ENCODE data around the gene TNFRSF12A. TPM values are rescaled to one million over a fixed set of nuclear protein-coding genes. Genes with fewer than 3 reads are reported as not detected.
A peak's percentile ranks its signal among the peaks of the same experiment; 100 is the strongest.

Gene TNFRSF12A
- total and polyA plus RNA-seq, 10 of the 15 experiments (the other 5 are each of a cell fraction or from before 2014, with no cell fraction given) = 0.35 to 1.7 (median 1.2) TPM; not detected in 2

GRCh38 chr16:3027983-3028715 is 8.0 kb downstream of the TNFRSF12A start:
- no peak overlapping the region for H3K9ac ChIP-seq (ENCODE audit: control insufficient read depth, insufficient read depth, low read length)
- no TSS peak for BruUV-seq (replicated peaks)
- H3K36me3 ChIP-seq (ENCODE audit: control insufficient read depth in 2 of 2, insufficient read depth in 2 of 2, low read length in 1 of 2) = peaks cover 4 to 7% of the 10 kb centered on the region in 2 experiments; a peak in 3 of 4 replicates
- POLR2A ChIA-PET = interaction anchor here (0.7 to 1.4 kb wide), 5 partner anchors 20 to 105 kb away, joined by 3 to 4 read pairs (median 3); no protein-coding TSS in a partner anchor
- H3K27ac ChIP-seq (ENCODE audit: control insufficient read depth, insufficient read depth) = no peak overlapping the region
- intact Hi-C loops (cut with micrococcal nuclease; ENCODE audit: unreplicated experiment) = loop anchor here (1.0 kb wide), 1 partner anchor 25 kb away; no protein-coding TSS in a partner anchor
- CTCF ChIA-PET = interaction anchor here (0.6 to 18.2 kb wide), 33 partner anchors 8 to 500 kb away, joined by 3 to 421 read pairs (median 4); partner anchors contain the start of genes PKMYT1, TNFRSF12A and ZNF213
- no peak overlapping the region for H2AFZ ChIP-seq (ENCODE audit: control insufficient read depth, low read depth, low read length)
- no peak overlapping the region for H3K4me2 ChIP-seq (ENCODE audit: control insufficient read depth, insufficient read depth)
- no peaks in the 10 kb centered on the region for H3K9me3 ChIP-seq (replicated peaks; ENCODE audit: control insufficient read depth, insufficient read depth, low read length)
- H3K4me1 ChIP-seq (ENCODE audit: control insufficient read depth, insufficient read depth, low read length) = peaks cover 6% of the 10 kb centered on the region
- FAIRE-seq (peak; percentile 38), DNase-seq (ENCODE audit: low read depth, low spot score) (peak; percentile 23), ATAC-seq (peak; percentile 64)
- H4K20me1 ChIP-seq (ENCODE audit: control insufficient read depth, insufficient read depth) = 0 out of 2 replicates have a peak, but pooled peaks cover 3% of the 10 kb centered on the region
- RAD21 ChIA-PET (ENCODE audit: unreplicated experiment) = interaction anchor here (1.0 to 6.5 kb wide), 9 partner anchors 8 to 102 kb away, joined by 4 to 94 read pairs (median 8); partner anchors contain the start of genes KREMEN2 and TNFRSF12A
- peaks cover 7 to 8% of the 10 kb centered on the region in 2 experiments for H3K27me3 ChIP-seq (replicated peaks in 1 of 2; ENCODE audit: control insufficient read depth in 2 of 2, insufficient read depth in 2 of 2, low read length in 1 of 2)
- 7% methylated on average over 49 of the region's 58 CpGs for WGBS (ENCODE audit: insufficient coverage, insufficient replicate concordance, low lambda C conversion rate, missing lambda C conversion rate)
- H3K4me3 ChIP-seq = no peak overlapping the region
- H3K79me2 ChIP-seq (ENCODE audit: control insufficient read depth, insufficient read depth, low read length) = no peaks in the 10 kb centered on the region
- SMC1A ChIA-PET (ENCODE audit: uncharacterized antibody, unreplicated experiment) = interaction anchor here (0.6 to 10.1 kb wide), 8 partner anchors 12 to 1528 kb away, joined by 3 to 91 read pairs (median 4); no protein-coding TSS in a partner anchor
- in situ Hi-C loops (cut with MboI) = no loop called here
- TF ChIP-seq EED (IDR thresholded peaks at IDR 0.05; ENCODE audit: low read depth) (no peak), POLR2A (IDR thresholded peaks at IDR 0.05; ENCODE audit: low read depth, low read length) (peak; percentile 37; the same call in 1 of the 2 replicates), NR2F1 (conservative IDR thresholded peaks at IDR 0.05) (no peak), TARDBP (IDR thresholded peaks at IDR 0.05; ENCODE audit: borderline replicate concordance) (no peak), BHLHE40 (IDR thresholded peaks at IDR 0.05; ENCODE audit: borderline replicate concordance in 1 of 2, low read depth in 2 of 2, low read length in 1 of 2) (peak; percentile 44 to 73; a peak in 3 of 4 replicates), NFYA (IDR thresholded peaks at IDR 0.05; ENCODE audit: borderline replicate concordance, low read depth, low read length) (no peak), E4F1 (IDR thresholded peaks at IDR 0.05; ENCODE audit: borderline replicate concordance, partially characterized antibody) (no peak), NFIC (IDR thresholded peaks at IDR 0.05; ENCODE audit: low read depth, low read length) (no peak), ATF3 (IDR thresholded peaks at IDR 0.05; ENCODE audit: borderline replicate concordance, extremely low read depth, low read depth, low read length) (no peak), MYB (IDR thresholded peaks at IDR 0.05; ENCODE audit: borderline replicate concordance, low read depth, low read length) (no peak), LARP7 (IDR thresholded peaks at IDR 0.05) (0 out of 2 replicates have a peak, but pooled peaks have one; percentile 49), POLR2AphosphoS5 (IDR thresholded peaks at IDR 0.05; ENCODE audit: low read length) (no peak), ETV6 (conservative IDR thresholded peaks at IDR 0.05 in 1 of 2, IDR thresholded peaks at IDR 0.05 in 1 of 2; ENCODE audit: borderline replicate concordance in 1 of 2, low read depth in 1 of 2) (no peak), SPI1 (IDR thresholded peaks at IDR 0.05; ENCODE audit: borderline replicate concordance, insufficient read depth, low read depth, low read length) (no peak), JUNB (IDR thresholded peaks at IDR 0.05) (no peak), PRDM15 (CRISPR knock-in tag; IDR thresholded peaks at IDR 0.05) (no peak)
